Pancreas (tissue), 10 donors: Measurements from ENCODE around the gene HDAC4. TPM values are rescaled to one million over a fixed set of nuclear protein-coding genes. Genes with fewer than 3 reads are reported as not detected.
A peak's percentile ranks its signal among the peaks of the same experiment; 100 is the strongest.

Source experiments
- ATAC-seq, 4 donors: fragments of 200-7000 bp; cut with Tn5 transposase; one replicate each; pipeline versions ENCODE4 v1.8.0 to v1.9.1; 2020; ENCODE audit warnings: mild to moderate bottlenecking in 4 of 4, moderate library complexity in 4 of 4
- DNase-seq, 6 donors: peaks; one replicate each; pipeline ENCODE4 v3.0.0-alpha.2; 2020
- FAIRE-seq: peaks from 2 replicates; lab custom pipeline; 2012; peaks lifted over from hg19 to GRCh38; lab: Jason Lieb, UNC
- H3K27ac ChIP-seq, 4 donors: fragments of 200-600 bp; sonication (generic); 1 replicate in 3 of 4; 2 replicates in 1 of 4; pipeline versions ENCODE4 v1.5.0 to v1.8.0; 2020
- H3K27me3 ChIP-seq, 4 donors: fragments of 200-600 bp; one replicate each; pipeline ENCODE4 v1.8.0; 2021
- H3K36me3 ChIP-seq, 3 donors: fragments of 200-600 bp; sonication (generic) in 1 of 3; one replicate each; pipeline versions ENCODE4 v1.5.0 to v1.8.0; 2020 to 2021
- H3K4me1 ChIP-seq, 3 donors: fragments of 200-600 bp; one replicate each; pipeline ENCODE4 v1.8.0; 2021
- H3K4me3 ChIP-seq, 4 donors: fragments of 200-600 bp; sonication (generic) in 2 of 4; one replicate each; pipeline versions ENCODE4 v1.5.0 to v1.8.0; 2020 to 2021
- H3K9me3 ChIP-seq, 4 donors: fragments of 200-600 bp; one replicate each; pipeline ENCODE4 v1.8.0; 2021
- WGBS, 2 donors: extraction: QIAGEN DNeasy Blood & Tissue Kit; methylation state at CpG; one replicate each; pipeline ENCODE4 v1.1.7; 2013; 5-methylcytosine and 5-hydroxymethylcytosine counted together
- intact Hi-C, 3 donors: fragments of 100-400 bp; cut with DNase I; formaldehyde crosslinking; loops; one replicate each; pipeline versions ENCODE4 v1.11.1 to v1.14.2; 2022
- polyA plus RNA-seq, 2 donors: library from polyadenylated mRNA; stranded (reverse); fragments of 200-250 nt; gene quantifications; one replicate each; pipeline ENCODE4 v1.2.3, GENCODE V29; 2013
- total RNA-seq, 6 donors: library from RNA; stranded (reverse); fragmentation: NEBNext Ultra II Directional in 4 of 6; extraction: Animal tissue kit (Norgen Biotek cat#: 25700) in 4 of 6; gene quantifications; one replicate each; pipeline versions ENCODE4 v1.2.1 to v1.2.4, GENCODE V29; 2021 to 2023
- TF ChIP-seq, protein P1 (sequence below), 4 donors: fragments of 200-600 bp; sonication (generic) in 3 of 4; IDR thresholded peaks; one replicate each; pipeline versions ENCODE4 v1.5.0 to v1.8.0; 2021; ENCODE audit warnings: antibody characterized with exemption in 4 of 4
- donor health status: healthy with polysubstance abuse.
- donor health status: DM: no; HTN: no; CAD: no; lungs with moderate emphysema.
- donor health status: DM: no; HTN: no; CAD: no.
- donor health status: control.
- donor health status: control.
- donor health status: Bipolar disorder and iron deficiency.
- donor health status: DM: yes; HTN: yes; CAD: no.
- donor health status: DM: no; HTN: no; CAD: no.
- donor health status: DM: no; HTN: no; CAD: no.
- donor health status: DM: yes; HTN: yes; CAD: no.

Gene HDAC4
- total and polyA plus RNA-seq, 8 donors = 8.2 to 31.8 (median 16.6) TPM

DNA sequence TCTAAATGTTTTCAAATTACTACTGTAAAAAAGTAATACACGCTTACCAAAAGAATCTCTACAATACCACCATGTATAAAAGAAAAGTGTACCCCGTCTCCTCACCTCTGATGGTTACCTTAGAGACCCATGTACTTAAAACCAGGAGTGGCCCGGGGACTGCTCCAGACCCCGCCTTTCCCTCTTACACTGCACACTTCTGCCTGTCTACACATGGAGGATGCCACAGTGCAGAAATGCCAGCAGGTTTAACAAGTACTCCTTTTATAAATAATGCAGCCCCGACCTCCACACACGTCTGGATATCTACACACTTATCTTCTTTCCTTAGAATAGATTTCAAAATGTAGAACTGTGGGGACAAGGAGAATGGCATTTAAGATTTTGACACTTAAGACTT is 5.3 kb downstream of the HDAC4 start:
- DNase-seq = no peak
- intact Hi-C loops = loop anchor here in 1 of 3 donors (5.0 kb wide), 1 partner anchor 248 kb away; no protein-coding TSS in a partner anchor
- Histone ChIP-seq H3K27ac (no peak overlapping the region), H3K27me3 (no peaks in the 10 kb centered on the region), H3K4me1 (peaks cover 0 to 9% (median 0%) of the 10 kb centered on the region in 3 donors), H3K4me3 (no peak overlapping the region), H3K36me3 (no peaks in the 10 kb centered on the region), H3K9me3 (no peaks in the 10 kb centered on the region)
- WGBS, 2 donors = 70 to 79% methylated on average over 6 of the region's 6 CpGs
- no peak for FAIRE-seq
- TF ChIP-seq, protein P1, sequence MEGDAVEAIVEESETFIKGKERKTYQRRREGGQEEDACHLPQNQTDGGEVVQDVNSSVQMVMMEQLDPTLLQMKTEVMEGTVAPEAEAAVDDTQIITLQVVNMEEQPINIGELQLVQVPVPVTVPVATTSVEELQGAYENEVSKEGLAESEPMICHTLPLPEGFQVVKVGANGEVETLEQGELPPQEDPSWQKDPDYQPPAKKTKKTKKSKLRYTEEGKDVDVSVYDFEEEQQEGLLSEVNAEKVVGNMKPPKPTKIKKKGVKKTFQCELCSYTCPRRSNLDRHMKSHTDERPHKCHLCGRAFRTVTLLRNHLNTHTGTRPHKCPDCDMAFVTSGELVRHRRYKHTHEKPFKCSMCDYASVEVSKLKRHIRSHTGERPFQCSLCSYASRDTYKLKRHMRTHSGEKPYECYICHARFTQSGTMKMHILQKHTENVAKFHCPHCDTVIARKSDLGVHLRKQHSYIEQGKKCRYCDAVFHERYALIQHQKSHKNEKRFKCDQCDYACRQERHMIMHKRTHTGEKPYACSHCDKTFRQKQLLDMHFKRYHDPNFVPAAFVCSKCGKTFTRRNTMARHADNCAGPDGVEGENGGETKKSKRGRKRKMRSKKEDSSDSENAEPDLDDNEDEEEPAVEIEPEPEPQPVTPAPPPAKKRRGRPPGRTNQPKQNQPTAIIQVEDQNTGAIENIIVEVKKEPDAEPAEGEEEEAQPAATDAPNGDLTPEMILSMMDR (IDR thresholded peaks at IDR 0.05) = no peak
- no peak for ATAC-seq

- no peak for ATAC-seq
- intact Hi-C loops = loop anchor here in 1 of 3 donors (5.0 kb wide), 1 partner anchor 248 kb away; no protein-coding TSS in a partner anchor
- no peak overlapping the region for H3K27ac ChIP-seq
Observed at GRCh38 chr2:239394978-239395377, 5.8 kb downstream of the HDAC4 start.

DNA sequence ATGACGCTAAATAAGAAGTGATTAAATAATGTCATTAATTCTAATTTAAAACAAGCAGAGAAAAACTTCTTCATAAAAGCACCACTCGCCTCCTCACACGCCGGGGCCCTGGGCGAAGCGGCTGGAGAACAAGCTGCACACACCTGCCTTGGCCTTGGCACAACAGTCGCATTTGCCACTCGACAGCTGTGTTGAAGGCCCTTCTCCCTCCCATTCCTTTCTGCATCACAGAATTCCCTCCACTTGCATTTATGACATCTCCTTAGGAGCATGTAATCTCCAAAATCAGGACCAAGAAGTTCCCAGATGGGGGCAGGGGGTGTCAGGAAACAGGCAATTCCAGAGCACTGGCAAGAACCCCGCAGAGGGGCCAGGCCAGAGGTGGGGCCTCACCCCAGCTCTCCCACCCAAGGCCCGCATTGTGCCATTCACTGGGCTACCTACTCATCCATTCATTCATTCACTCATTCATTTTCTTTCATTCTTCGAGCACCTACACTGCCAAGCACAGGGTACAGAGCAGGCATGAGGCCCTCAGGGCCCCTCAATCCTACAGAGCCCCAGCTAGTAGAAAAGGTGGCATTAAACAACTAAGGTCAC is 6.4 kb downstream of the HDAC4 start:
- intact Hi-C loops = no loop called here
- DNase-seq (no peak), FAIRE-seq (no peak), ATAC-seq (no peak)
- no peaks in the 10 kb centered on the region for H3K9me3 ChIP-seq
- no peaks in the 10 kb centered on the region for H3K36me3 ChIP-seq
- TF ChIP-seq, protein P1 (IDR thresholded peaks at IDR 0.05) = no peak
- H3K27me3 ChIP-seq = no peaks in the 10 kb centered on the region
- no peak overlapping the region for H3K27ac ChIP-seq
- 87 to 88% methylated on average over 11 of the region's 11 CpGs for WGBS, 2 donors
- no peak overlapping the region for H3K4me3 ChIP-seq
- H3K4me1 ChIP-seq = peaks cover 0 to 9% (median 0%) of the 10 kb centered on the region in 3 donors

More at GRCh38 chr2:239394978-239395377, 5.8 kb downstream of the HDAC4 start:
- FAIRE-seq (no peak), DNase-seq (no peak)
- 82 to 93% methylated on average over 1 of the region's 1 CpG for WGBS, 2 donors
- Histone ChIP-seq H3K4me3 (no peak overlapping the region), H3K4me1 (peaks cover 0 to 9% (median 0%) of the 10 kb centered on the region in 3 donors), H3K36me3 (no peaks in the 10 kb centered on the region), H3K9me3 (no peaks in the 10 kb centered on the region), H3K27me3 (no peaks in the 10 kb centered on the region)
- TF ChIP-seq, protein P1 (IDR thresholded peaks at IDR 0.05) = no peak

DNA sequence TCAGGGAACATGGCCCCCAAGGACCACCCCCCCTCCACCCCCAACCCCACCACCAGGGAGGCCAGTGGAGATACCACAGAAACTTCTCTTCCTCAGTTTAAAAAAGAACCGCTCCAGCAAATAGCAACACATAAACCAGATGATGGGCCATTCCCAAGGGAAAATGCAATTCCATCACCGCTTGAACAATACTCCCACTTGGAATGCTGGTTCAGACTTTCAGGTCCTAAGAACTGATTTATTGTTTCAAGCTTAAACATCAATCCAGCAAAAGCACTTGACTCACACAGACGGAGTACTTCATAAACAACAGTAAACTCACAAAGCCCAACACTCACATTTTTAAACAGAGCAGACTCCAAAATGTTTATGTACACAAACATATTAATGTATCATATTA is 6.9 kb downstream of the HDAC4 start:
- Histone ChIP-seq H3K9me3 (no peaks in the 10 kb centered on the region), H3K4me3 (no peak overlapping the region), H3K27me3 (no peaks in the 10 kb centered on the region), H3K36me3 (no peaks in the 10 kb centered on the region), H3K4me1 (peaks cover 0 to 8% (median 0%) of the 10 kb centered on the region in 3 donors), H3K27ac (no peak overlapping the region)
- ATAC-seq (no peak), FAIRE-seq (no peak), DNase-seq (no peak)
- TF ChIP-seq, protein P1 (IDR thresholded peaks at IDR 0.05) = no peak
- intact Hi-C loops = no loop called here
- 77 to 86% methylated on average over 3 of the region's 3 CpGs for WGBS, 2 donors

DNA sequence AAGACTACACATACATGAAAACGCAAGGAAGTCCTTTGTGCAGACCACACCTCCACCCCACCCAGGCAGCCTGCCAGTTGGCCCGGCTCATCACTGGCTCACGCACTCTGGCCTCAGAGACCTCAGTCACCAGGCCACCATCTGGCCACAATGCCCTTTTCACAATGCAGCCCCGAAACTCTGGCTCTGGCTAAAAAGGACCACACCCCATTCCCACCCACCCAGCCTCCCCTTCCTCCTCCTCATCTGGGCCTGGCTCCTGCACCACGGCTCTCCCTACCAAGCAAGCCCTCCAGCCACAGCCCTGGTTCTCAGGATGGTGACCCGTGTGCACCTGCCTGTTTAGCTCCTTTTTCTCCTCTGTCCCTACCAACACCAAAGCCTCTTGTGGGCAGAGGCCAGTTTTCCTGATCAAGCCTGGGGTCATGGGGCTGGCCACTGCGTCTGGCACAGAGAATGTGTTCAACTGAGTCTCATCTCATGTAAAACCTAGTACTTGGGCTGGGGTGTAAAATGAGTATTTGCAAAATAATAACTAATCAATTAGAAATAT is 7.4 kb downstream of the HDAC4 start:
- ATAC-seq = peak in 1 of 4 donors; percentile 23
- peak in 2 of 6 donors; percentile 38 to 55 for DNase-seq
- 59 to 61% methylated on average over 7 of the region's 7 CpGs for WGBS, 2 donors
- H3K27ac ChIP-seq = no peak overlapping the region
- H3K36me3 ChIP-seq = no peaks in the 10 kb centered on the region
- FAIRE-seq = no peak
- H3K4me1 ChIP-seq = peaks cover 0 to 5% (median 0%) of the 10 kb centered on the region in 3 donors
- intact Hi-C loops = no loop called here
- TF ChIP-seq, protein P1 (IDR thresholded peaks at IDR 0.05) = no peak
- no peak overlapping the region for H3K4me3 ChIP-seq
- H3K9me3 ChIP-seq = no peaks in the 10 kb centered on the region
- H3K27me3 ChIP-seq = no peaks in the 10 kb centered on the region
